ENCODE results near the gene MYRIP. TPM values are rescaled to one million over a fixed set of nuclear protein-coding genes. Genes with fewer than 3 reads are reported as not detected.

MYRIP gene
- polyA plus RNA-seq, 1 donor, result 1.6 TPM

- no peak for DNase-seq
Measured at GRCh38 chr3:39905788-39906187, 96.4 kb downstream of the MYRIP start.

GRCh38 chr3:39907981-39908380 is 98.6 kb downstream of the MYRIP start:
- DNase-seq, result no peak

GRCh38 chr3:39910135-39910534 is 100.7 kb downstream of the MYRIP start:
- no peak for DNase-seq

- no peak for DNase-seq
Measured at GRCh38 chr3:39910826-39911464, 101.5 kb downstream of the MYRIP start.

GRCh38 chr3:39911465-39912309 is 102.3 kb downstream of the MYRIP start:
- no peak for DNase-seq

GRCh38 chr3:39915027-39915426 is 105.6 kb downstream of the MYRIP start:
- no peak for DNase-seq

GRCh38 chr3:39917065-39917773 is 107.8 kb downstream of the MYRIP start:
- DNase-seq, result peak; percentile 44

- no peak for DNase-seq
Measured at GRCh38 chr3:39919281-39919680, 109.9 kb downstream of the MYRIP start.

GRCh38 chr3:39920271-39920670 is 110.9 kb downstream of the MYRIP start:
- DNase-seq, result no peak

- DNase-seq, result no peak
Measured at GRCh38 chr3:39927479-39927878, 118.1 kb downstream of the MYRIP start.

- no peak for DNase-seq
Measured at GRCh38 chr3:39933986-39934693, 124.7 kb downstream of the MYRIP start.

- DNase-seq, result no peak
Measured at GRCh38 chr3:39934696-39935095, 125.3 kb downstream of the MYRIP start.

GRCh38 chr3:39935261-39935660 is 125.9 kb downstream of the MYRIP start:
- no peak for DNase-seq

- no peak for DNase-seq
Measured at GRCh38 chr3:39936848-39937247, 127.4 kb downstream of the MYRIP start.

GRCh38 chr3:39937315-39937714 is 127.9 kb downstream of the MYRIP start:
- no peak for DNase-seq

- DNase-seq, result no peak
Measured at GRCh38 chr3:39937874-39938273, 128.5 kb downstream of the MYRIP start.

- no peak for DNase-seq
Measured at GRCh38 chr3:39941931-39942330, 132.5 kb downstream of the MYRIP start.

- no peak for DNase-seq
Measured at GRCh38 chr3:39960515-39961191, 151.2 kb downstream of the MYRIP start.

GRCh38 chr3:39961230-39961629 is 151.8 kb downstream of the MYRIP start:
- no peak for DNase-seq

GRCh38 chr3:39962581-39962980 is 153.2 kb downstream of the MYRIP start:
- no peak for DNase-seq

- no peak for DNase-seq
Measured at GRCh38 chr3:39965461-39965860, 156.1 kb downstream of the MYRIP start.

- DNase-seq, result no peak
Measured at GRCh38 chr3:39965997-39966396, 156.6 kb downstream of the MYRIP start.
